A549 (cell line): ENCODE data around the gene CEP152.

Source experiments
- CBX8 ChIP-seq: fragments of 200-600 bp; sonication (generic); IDR thresholded peaks from 2 replicates; pipeline ENCODE4 v1.6.1; 2016
- CHD2 ChIP-seq: fragments of 150-350 bp; IDR thresholded peaks from 2 replicates; pipeline ENCODE4 v1.6.1; 2014; ENCODE audit warnings: low read length; ENCODE audit not compliant: partially characterized antibody
- CHD4 ChIP-seq: fragments of 200-600 bp; sonication (generic); IDR thresholded peaks from 2 replicates; pipeline ENCODE4 v1.6.1; 2016; ENCODE audit warnings: antibody characterized with exemption, mild to moderate bottlenecking, borderline replicate concordance
- HDAC2 ChIP-seq: fragments of 200-600 bp; sonication (generic); IDR thresholded peaks from 2 replicates; pipeline ENCODE4 v1.6.1; 2016
- KDM1A ChIP-seq: fragments of 200-600 bp; sonication (generic); IDR thresholded peaks from 2 replicates; pipeline ENCODE4 v1.6.1; 2016; ENCODE audit warnings: low read depth, mild to moderate bottlenecking
- POLR2A ChIP-seq: IDR thresholded peaks from 2 replicates; pipeline ENCODE4 v1.6.1; 2012; ENCODE audit warnings: mild to moderate bottlenecking, low read length
- RCOR1 ChIP-seq: fragments of 150-350 bp; IDR thresholded peaks from 2 replicates; pipeline ENCODE4 v1.6.1; 2014; ENCODE audit warnings: antibody characterized with exemption, low read length, low read depth
- RFX5 ChIP-seq: fragments of 450-650 bp; IDR thresholded peaks from 2 replicates; pipeline ENCODE4 v1.7.1; 2014; ENCODE audit warnings: antibody characterized with exemption, mild to moderate bottlenecking, moderate library complexity
- TF ChIP-seq, protein P1 (sequence below): fragments of >200 bp; sonication (Bioruptor Twin); formaldehyde crosslinking; IDR thresholded peaks from 3 replicates; pipeline ENCODE4 v1.5.1; 2016
- TF ChIP-seq, protein P2 (sequence below): fragments of 200-600 bp; sonication (generic); IDR thresholded peaks from 2 replicates; pipeline ENCODE4 v1.6.1; 2016; ENCODE audit warnings: antibody characterized with exemption, mild to moderate bottlenecking, moderate library complexity
- TF ChIP-seq, protein P3 (sequence below): fragments of 150-350 bp; IDR thresholded peaks from 2 replicates; pipeline ENCODE4 v1.6.1; 2014; ENCODE audit warnings: low read depth, mild to moderate bottlenecking, low read length

DNA sequence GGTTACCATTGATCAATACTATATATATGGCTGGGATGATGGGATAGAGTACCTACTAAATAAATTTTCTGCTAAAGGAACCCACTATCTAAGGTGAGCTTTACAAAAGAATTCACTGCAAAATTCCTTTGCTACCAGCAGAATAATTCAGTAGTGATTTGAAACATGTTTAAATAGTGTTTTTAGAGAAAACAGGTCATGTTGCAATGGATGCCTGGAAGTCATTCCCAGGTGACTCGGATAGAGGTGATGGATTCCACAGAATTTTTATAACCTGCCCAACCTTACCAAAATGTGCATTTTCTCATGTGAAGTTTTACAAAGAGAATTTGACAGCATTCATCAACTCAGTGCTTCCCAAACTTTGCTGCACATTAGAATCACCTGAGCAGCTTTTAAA is 53.2 kb downstream of the CEP152 start:
- TF ChIP-seq, protein P1, sequence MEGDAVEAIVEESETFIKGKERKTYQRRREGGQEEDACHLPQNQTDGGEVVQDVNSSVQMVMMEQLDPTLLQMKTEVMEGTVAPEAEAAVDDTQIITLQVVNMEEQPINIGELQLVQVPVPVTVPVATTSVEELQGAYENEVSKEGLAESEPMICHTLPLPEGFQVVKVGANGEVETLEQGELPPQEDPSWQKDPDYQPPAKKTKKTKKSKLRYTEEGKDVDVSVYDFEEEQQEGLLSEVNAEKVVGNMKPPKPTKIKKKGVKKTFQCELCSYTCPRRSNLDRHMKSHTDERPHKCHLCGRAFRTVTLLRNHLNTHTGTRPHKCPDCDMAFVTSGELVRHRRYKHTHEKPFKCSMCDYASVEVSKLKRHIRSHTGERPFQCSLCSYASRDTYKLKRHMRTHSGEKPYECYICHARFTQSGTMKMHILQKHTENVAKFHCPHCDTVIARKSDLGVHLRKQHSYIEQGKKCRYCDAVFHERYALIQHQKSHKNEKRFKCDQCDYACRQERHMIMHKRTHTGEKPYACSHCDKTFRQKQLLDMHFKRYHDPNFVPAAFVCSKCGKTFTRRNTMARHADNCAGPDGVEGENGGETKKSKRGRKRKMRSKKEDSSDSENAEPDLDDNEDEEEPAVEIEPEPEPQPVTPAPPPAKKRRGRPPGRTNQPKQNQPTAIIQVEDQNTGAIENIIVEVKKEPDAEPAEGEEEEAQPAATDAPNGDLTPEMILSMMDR = no peak
- TF ChIP-seq, protein P2, sequence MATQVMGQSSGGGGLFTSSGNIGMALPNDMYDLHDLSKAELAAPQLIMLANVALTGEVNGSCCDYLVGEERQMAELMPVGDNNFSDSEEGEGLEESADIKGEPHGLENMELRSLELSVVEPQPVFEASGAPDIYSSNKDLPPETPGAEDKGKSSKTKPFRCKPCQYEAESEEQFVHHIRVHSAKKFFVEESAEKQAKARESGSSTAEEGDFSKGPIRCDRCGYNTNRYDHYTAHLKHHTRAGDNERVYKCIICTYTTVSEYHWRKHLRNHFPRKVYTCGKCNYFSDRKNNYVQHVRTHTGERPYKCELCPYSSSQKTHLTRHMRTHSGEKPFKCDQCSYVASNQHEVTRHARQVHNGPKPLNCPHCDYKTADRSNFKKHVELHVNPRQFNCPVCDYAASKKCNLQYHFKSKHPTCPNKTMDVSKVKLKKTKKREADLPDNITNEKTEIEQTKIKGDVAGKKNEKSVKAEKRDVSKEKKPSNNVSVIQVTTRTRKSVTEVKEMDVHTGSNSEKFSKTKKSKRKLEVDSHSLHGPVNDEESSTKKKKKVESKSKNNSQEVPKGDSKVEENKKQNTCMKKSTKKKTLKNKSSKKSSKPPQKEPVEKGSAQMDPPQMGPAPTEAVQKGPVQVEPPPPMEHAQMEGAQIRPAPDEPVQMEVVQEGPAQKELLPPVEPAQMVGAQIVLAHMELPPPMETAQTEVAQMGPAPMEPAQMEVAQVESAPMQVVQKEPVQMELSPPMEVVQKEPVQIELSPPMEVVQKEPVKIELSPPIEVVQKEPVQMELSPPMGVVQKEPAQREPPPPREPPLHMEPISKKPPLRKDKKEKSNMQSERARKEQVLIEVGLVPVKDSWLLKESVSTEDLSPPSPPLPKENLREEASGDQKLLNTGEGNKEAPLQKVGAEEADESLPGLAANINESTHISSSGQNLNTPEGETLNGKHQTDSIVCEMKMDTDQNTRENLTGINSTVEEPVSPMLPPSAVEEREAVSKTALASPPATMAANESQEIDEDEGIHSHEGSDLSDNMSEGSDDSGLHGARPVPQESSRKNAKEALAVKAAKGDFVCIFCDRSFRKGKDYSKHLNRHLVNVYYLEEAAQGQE = no peak
- no peak for TF ChIP-seq RCOR1
- no peak for TF ChIP-seq KDM1A
- no peak for TF ChIP-seq CHD4
- TF ChIP-seq POLR2A = no peak
- TF ChIP-seq HDAC2 = no peak
- TF ChIP-seq CHD2 = no peak
- TF ChIP-seq RFX5 = no peak
- no peak for TF ChIP-seq CBX8
- TF ChIP-seq, protein P3, sequence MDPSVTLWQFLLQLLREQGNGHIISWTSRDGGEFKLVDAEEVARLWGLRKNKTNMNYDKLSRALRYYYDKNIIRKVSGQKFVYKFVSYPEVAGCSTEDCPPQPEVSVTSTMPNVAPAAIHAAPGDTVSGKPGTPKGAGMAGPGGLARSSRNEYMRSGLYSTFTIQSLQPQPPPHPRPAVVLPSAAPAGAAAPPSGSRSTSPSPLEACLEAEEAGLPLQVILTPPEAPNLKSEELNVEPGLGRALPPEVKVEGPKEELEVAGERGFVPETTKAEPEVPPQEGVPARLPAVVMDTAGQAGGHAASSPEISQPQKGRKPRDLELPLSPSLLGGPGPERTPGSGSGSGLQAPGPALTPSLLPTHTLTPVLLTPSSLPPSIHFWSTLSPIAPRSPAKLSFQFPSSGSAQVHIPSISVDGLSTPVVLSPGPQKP = no peak
